Activated CD8-positive, alpha-beta T cell treated with anti-CD3 and anti-CD28 coated beads for 36 hours (primary cell): ENCODE results near the gene FNDC5. TPM values are rescaled to one million over a fixed set of nuclear protein-coding genes. Genes with fewer than 3 reads are reported as not detected.

Source experiments
- ATAC-seq: fragments of 200-7000 bp; cut with Tn5 transposase; one replicate; pipeline ENCODE4 v1.10.0; 2021; ENCODE audit warnings: mild to moderate bottlenecking, moderate library complexity
- CTCF ChIA-PET: fragments of 350-600 bp; sonication (Branson Sonifier 250); formaldehyde crosslinking; loops from one replicate; lab custom pipeline; 2021; ENCODE audit warnings: antibody characterized with exemption; lab: Charles Lee
- POLR2A ChIA-PET: fragments of 350-600 bp; sonication (Branson Sonifier 250); formaldehyde crosslinking; loops from one replicate; lab custom pipeline; 2021; ENCODE audit warnings: antibody characterized with exemption; lab: Charles Lee
- DNase-seq: peaks from one replicate; pipeline ENCODE4 v3.0.0-alpha.2; 2020
- H3K27ac Mint-ChIP-seq: one replicate; pipeline ENCODE4 v1.8.0; 2021; ENCODE audit warnings: mild to moderate bottlenecking, mixed read lengths
- H3K27me3 Mint-ChIP-seq: one replicate; pipeline ENCODE4 v1.8.0; 2021; ENCODE audit warnings: mixed read lengths
- H3K36me3 Mint-ChIP-seq: one replicate; pipeline ENCODE4 v1.8.0; 2021; ENCODE audit warnings: low read depth, mixed read lengths
- H3K4me1 Mint-ChIP-seq: one replicate; pipeline ENCODE4 v1.8.0; 2021; ENCODE audit warnings: low read depth, mixed read lengths
- H3K4me3 Mint-ChIP-seq: one replicate; pipeline ENCODE4 v1.8.0; 2021; ENCODE audit warnings: mild to moderate bottlenecking, moderate library complexity, mixed read lengths
- H3K9me3 Mint-ChIP-seq: one replicate; pipeline ENCODE4 v1.8.0; 2021; ENCODE audit warnings: mixed read lengths
- CTCF ChIP-seq: fragments of 200-600 bp; IDR thresholded peaks from one replicate; pipeline ENCODE4 v1.8.0; 2022; ENCODE audit warnings: antibody characterized with exemption, mild to moderate bottlenecking
- intact Hi-C: fragments of 100-400 bp; cut with micrococcal nuclease; formaldehyde crosslinking; loops from one replicate; pipeline ENCODE4 v1.10.0; 2022
- total RNA-seq, 2 experiments: library from RNA; stranded (reverse); gene quantifications; one replicate each; pipeline ENCODE4 v1.2.3, GENCODE V29; 2021

Gene FNDC5
- total RNA-seq, 2 experiments from 2014 or later = not detected

- CTCF ChIA-PET = no interaction called here
- ATAC-seq (no peak), DNase-seq (no peak)
- Mint-ChIP-seq H3K36me3 (peaks cover 9% of the 10 kb centered on the region), H3K4me1 (no peaks in the 10 kb centered on the region), H3K27me3 (no peaks in the 10 kb centered on the region), H3K27ac (no peak overlapping the region), H3K4me3 (no peak overlapping the region), H3K9me3 (no peaks in the 10 kb centered on the region)
- TF ChIP-seq CTCF = no peak
- intact Hi-C loops = no loop called here
- POLR2A ChIA-PET = interaction anchor here (1.0 kb wide), 1 partner anchor 52 kb away, joined by 3 read pairs; no protein-coding TSS in a partner anchor
Measured at GRCh38 chr1:32855861-32856617, 14.7 kb downstream of the FNDC5 start.

DNA sequence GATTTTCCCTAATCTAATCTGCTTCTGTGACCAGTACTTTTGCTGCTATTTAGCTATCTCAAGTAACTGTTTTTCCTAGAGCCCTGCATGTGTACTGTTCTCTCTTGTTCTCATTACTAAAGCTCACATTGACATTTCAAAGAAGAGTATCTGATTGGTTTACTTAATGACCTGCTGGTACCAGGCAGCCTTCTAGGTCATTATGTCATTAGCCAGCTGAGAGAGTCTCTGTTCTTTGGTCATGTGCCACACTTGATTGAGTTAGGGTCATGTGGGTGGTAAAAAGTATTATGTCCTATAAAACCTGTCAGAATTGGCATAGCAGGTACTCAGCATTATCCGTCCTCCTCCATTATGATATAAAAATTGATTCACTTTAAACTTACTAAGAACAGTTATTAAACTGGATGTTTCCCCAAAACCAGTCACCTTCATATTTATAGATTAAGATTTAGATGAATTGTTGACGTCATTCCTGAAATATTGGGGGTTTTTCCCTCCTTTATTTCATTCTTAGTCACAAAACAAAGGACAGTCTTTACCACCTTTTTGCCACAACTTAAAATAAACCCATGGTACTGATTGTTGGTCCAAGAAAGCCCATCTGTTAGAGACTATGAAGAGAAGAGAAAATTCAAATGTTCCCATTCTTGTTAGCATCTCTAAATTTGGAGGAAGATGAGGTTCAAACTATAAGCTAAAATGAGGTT lies 22.2 kb downstream of the FNDC5 start:
- no peak for DNase-seq
- intact Hi-C loops = no loop called here
- Mint-ChIP-seq H3K4me1 (peaks cover 7% of the 10 kb centered on the region), H3K36me3 (peaks cover 12% of the 10 kb centered on the region), H3K4me3 (no peak overlapping the region), H3K9me3 (peaks cover 2% of the 10 kb centered on the region), H3K27ac (no peak overlapping the region), H3K27me3 (no peaks in the 10 kb centered on the region)
- no peak for TF ChIP-seq CTCF
- ATAC-seq = no peak
- CTCF ChIA-PET = interaction anchor here (1.2 to 2.2 kb wide), 2 partner anchors 24 to 44 kb away, joined by 4 to 6 read pairs; no protein-coding TSS in a partner anchor
- POLR2A ChIA-PET = interaction anchor here (0.6 kb wide), 1 partner anchor 334 kb away, joined by 3 read pairs; the partner anchor contains the start of gene TRIM62

- no peak for TF ChIP-seq CTCF
- Mint-ChIP-seq H3K4me1 (peaks cover 10% of the 10 kb centered on the region), H3K27ac (no peak overlapping the region), H3K9me3 (no peaks in the 10 kb centered on the region), H3K36me3 (peaks cover 47% of the 10 kb centered on the region), H3K27me3 (no peaks in the 10 kb centered on the region), H3K4me3 (no peak overlapping the region)
- intact Hi-C loops = no loop called here
- ATAC-seq = no peak
- no peak for DNase-seq
- CTCF ChIA-PET = interaction anchor here (0.8 to 0.9 kb wide), 2 partner anchors 9 to 40 kb away, joined by 3 to 4 read pairs; no protein-coding TSS in a partner anchor
- POLR2A ChIA-PET = no interaction called here
Measured at GRCh38 chr1:32831878-32832277, 38.8 kb downstream of the FNDC5 start.

- intact Hi-C loops = no loop called here
- DNase-seq (no peak), ATAC-seq (no peak)
- ChIA-PET POLR2A (interaction anchor here (1.0 to 1.4 kb wide), 2 partner anchors 9 to 13 kb away, joined by 4 read pairs; partner anchors contain the start of genes S100PBP and YARS1), CTCF (interaction anchor here (1.0 to 1.7 kb wide), 6 partner anchors 13 to 118 kb away, joined by 3 to 6 read pairs (median 4); no protein-coding TSS in a partner anchor)
- no peak overlapping the region for H3K4me3 Mint-ChIP-seq
- H3K9me3 Mint-ChIP-seq = no peaks in the 10 kb centered on the region
- peaks cover 48% of the 10 kb centered on the region for H3K36me3 Mint-ChIP-seq
- peaks cover 15% of the 10 kb centered on the region for H3K4me1 Mint-ChIP-seq
- no peak for TF ChIP-seq CTCF
- H3K27ac Mint-ChIP-seq = no peak overlapping the region
- H3K27me3 Mint-ChIP-seq = no peaks in the 10 kb centered on the region
Measured at GRCh38 chr1:32830092-32830852, 40.4 kb downstream of the FNDC5 start.
